BJ (cell line): ENCODE data around the gene SERPINA5. TPM values are rescaled to one million over a fixed set of nuclear protein-coding genes. Genes with fewer than 3 reads are reported as not detected.

Source experiments
- CTCF ChIA-PET: fragments of 350-600 bp; formaldehyde crosslinking; extraction: SDS; loops from one replicate; lab custom pipeline; 2021; ENCODE audit warnings: antibody characterized with exemption, inconsistent platforms; lab: Yijun Ruan, JAX
- POLR2A ChIA-PET: fragments of 300-600 bp; sonication (Branson Sonifier 250); formaldehyde crosslinking; extraction: SDS; loops from one replicate; lab custom pipeline; 2021; ENCODE audit warnings: antibody characterized with exemption; lab: Charles Lee
- DNase-seq: peaks from one replicate; pipeline ENCODE4 v3.0.0-alpha.2; 2011; ENCODE audit warnings: low read depth
- H3K27me3 ChIP-seq: 2 replicates; pipeline ENCODE4 v1.6.0; 2011; ENCODE audit warnings: low read length; ENCODE audit not compliant: control insufficient read depth, insufficient read depth
- H3K36me3 ChIP-seq: 2 replicates; pipeline ENCODE4 v1.5.1; 2011; ENCODE audit warnings: low read length; ENCODE audit not compliant: control insufficient read depth, insufficient read depth
- H3K4me3 ChIP-seq: 2 replicates; pipeline ENCODE4 v1.5.1; 2011; ENCODE audit warnings: low read depth, mild to moderate bottlenecking, control low read depth, low read length
- CTCF ChIP-seq: IDR thresholded peaks from 2 replicates; pipeline ENCODE4 v1.5.1; 2011; ENCODE audit warnings: low read depth, mild to moderate bottlenecking, control low read depth, inconsistent platforms, low read length, moderate library complexity; ENCODE audit not compliant: insufficient read depth
- polyA plus RNA-seq: library from polyadenylated mRNA; depleted of rRNA; stranded (reverse); fragments of >200 nt; gene quantifications from 2 replicates; pipeline ENCODE4 v1.2.3, GENCODE V29; 2011

SERPINA5 gene
- polyA plus RNA-seq, 1 experiment, result 0.09 TPM

DNA sequence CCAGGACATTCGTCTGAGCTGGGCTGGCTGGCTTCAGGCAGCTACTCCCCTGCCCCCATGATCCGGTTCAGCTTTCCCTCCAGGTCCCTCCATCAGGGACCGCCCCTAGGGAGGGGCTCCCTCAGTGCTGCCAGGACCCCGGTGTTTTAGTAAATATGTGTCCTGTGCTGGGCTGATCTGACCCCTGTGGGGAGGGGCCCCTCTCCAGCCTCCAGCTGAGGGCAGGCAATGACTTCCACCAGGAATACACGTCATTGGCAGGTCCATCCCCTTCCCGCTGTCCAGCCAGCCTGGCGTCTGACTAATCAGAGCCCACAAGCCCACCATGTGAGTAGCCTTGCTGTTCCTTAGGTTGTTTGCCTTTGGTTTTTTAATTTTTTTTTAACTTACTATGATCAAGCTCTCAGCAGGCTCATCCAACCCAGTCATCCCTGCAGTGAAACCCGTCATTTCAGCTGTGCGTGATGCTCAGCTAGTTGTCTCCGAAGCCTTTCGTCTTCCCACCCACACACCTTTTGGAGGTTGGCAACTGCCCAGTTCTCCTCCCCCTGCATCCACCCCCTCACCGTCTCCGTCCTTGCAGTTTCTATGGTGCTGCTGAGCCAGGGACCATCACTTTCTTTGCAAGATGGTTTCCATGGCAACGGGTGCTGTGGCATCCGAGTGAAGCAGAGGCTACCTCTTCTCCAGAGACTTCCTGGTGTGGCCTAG is 35.9 kb upstream of the SERPINA5 start:
- TF ChIP-seq CTCF, result no peak
- Histone ChIP-seq H3K36me3 (no peaks in the 10 kb centered on the region), H3K4me3 (no peak overlapping the region), H3K27me3 (no peaks in the 10 kb centered on the region)
- CTCF ChIA-PET, result interaction anchor here (1.0 kb wide), 1 partner anchor 47 kb away, joined by 3 read pairs; no protein-coding TSS in a partner anchor
- POLR2A ChIA-PET, result no interaction called here
- DNase-seq, result no peak

- H3K27me3 ChIP-seq, result no peaks in the 10 kb centered on the region
- no peaks in the 10 kb centered on the region for H3K36me3 ChIP-seq
- H3K4me3 ChIP-seq, result no peak overlapping the region
- CTCF ChIA-PET, result no interaction called here
- no peak for DNase-seq
- no peak for TF ChIP-seq CTCF
- POLR2A ChIA-PET, result no interaction called here
These were observed 34.0 kb upstream of the SERPINA5 start for GRCh38 chr14:94547151-94547680.

DNA sequence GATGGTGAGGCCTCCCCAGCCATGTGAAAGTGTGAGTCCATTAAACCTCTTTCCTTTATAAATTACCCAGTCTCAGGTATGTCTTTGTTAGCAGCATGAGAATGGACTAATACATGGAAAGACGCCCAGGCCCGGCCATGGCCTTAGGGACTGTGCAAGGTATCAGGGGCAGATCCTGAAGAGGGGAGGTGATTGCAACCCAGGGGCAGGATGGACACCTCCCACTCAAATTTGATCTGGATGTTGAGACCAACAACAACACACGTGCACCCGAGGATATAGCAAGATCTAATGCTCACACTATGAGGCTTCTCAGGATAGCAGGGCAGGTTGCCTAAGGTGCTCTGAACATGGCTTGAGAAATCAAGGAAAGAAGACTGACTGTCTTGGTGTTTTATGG is 33.5 kb upstream of the SERPINA5 start:
- CTCF ChIA-PET, result interaction anchor here (0.6 to 1.9 kb wide), 4 partner anchors 9 to 281 kb away, joined by 3 to 27 read pairs (median 3); no protein-coding TSS in a partner anchor
- DNase-seq, result no peak

GRCh38 chr14:94548131-94548998 is 32.9 kb upstream of the SERPINA5 start:
- no peak for TF ChIP-seq CTCF
- ChIA-PET POLR2A (no interaction called here), CTCF (interaction anchor here (0.6 to 3.2 kb wide), 29 partner anchors 9 to 840 kb away, joined by 3 to 36 read pairs (median 4); partner anchors contain the start of genes SERPINA12 and SERPINA4)
- Histone ChIP-seq H3K36me3 (no peaks in the 10 kb centered on the region), H3K27me3 (no peaks in the 10 kb centered on the region), H3K4me3 (no peak overlapping the region)
- no peak for DNase-seq

More for the DNA sequence above, 33.5 kb upstream of the SERPINA5 start:
- H3K36me3 ChIP-seq, result no peaks in the 10 kb centered on the region
- POLR2A ChIA-PET, result no interaction called here
- no peak for TF ChIP-seq CTCF
- no peaks in the 10 kb centered on the region for H3K27me3 ChIP-seq
- no peak overlapping the region for H3K4me3 ChIP-seq
